Stomach (tissue), 4 donors: Measurements from ENCODE around the gene OR6N2.

ENCODE experiments used
- CTCF ChIP-seq, 7 experiments: fragments of 450-650 bp in 4 of 7; fragments of 200-600 bp in 3 of 7; sonication (generic) in 3 of 7; IDR thresholded peaks; one replicate each; pipeline ENCODE4 v1.5.1; 2016 to 2019; ENCODE audit warnings: antibody characterized with exemption in 7 of 7, control low read depth in 2 of 7, mild to moderate bottlenecking in 1 of 7
- EP300 ChIP-seq: sonication (generic); formaldehyde crosslinking; IDR thresholded peaks from one replicate; pipeline ENCODE4 v1.6.1; 2017; ENCODE audit warnings: antibody characterized with exemption
- POLR2A ChIP-seq, 4 donors: fragments of 450-650 bp; IDR thresholded peaks; one replicate each; pipeline ENCODE4 v1.6.1; 2016; ENCODE audit warnings: antibody characterized with exemption in 4 of 4, control low read depth in 2 of 4, mild to moderate bottlenecking in 1 of 4, moderate library complexity in 1 of 4
- POLR2AphosphoS5 ChIP-seq, 3 donors: sonication (generic); formaldehyde crosslinking; IDR thresholded peaks; one replicate each; pipeline ENCODE4 v1.6.1; 2016; ENCODE audit warnings: antibody characterized with exemption in 3 of 3

GRCh38 chr1:158724442-158724841, 56.6 kb downstream of the OR6N2 start:
- TF ChIP-seq CTCF (IDR thresholded peaks at IDR 0.05) (no peak), POLR2A (IDR thresholded peaks at IDR 0.05) (no peak), POLR2AphosphoS5 (IDR thresholded peaks at IDR 0.05) (no peak), EP300 (no peak)
